ENCODE results near the gene CSNK1G3. TPM values are rescaled to one million over a fixed set of nuclear protein-coding genes. Genes with fewer than 3 reads are reported as not detected.

CSNK1G3 gene
- total and polyA plus RNA-seq, 2 of the 4 experiments (the other 2 are of a cell fraction) = 16.4 to 26.2 TPM

- no peak for ATAC-seq (ENCODE audit: low read depth)
- Histone ChIP-seq H4K8ac (ENCODE audit: low read depth in 2 of 2, low read length in 2 of 2) (no peak overlapping the region), H3K36me3 (ENCODE audit: control insufficient read depth, insufficient read depth, low read length) (no peaks in the 10 kb centered on the region), H3K27me3 (ENCODE audit: control insufficient read depth, insufficient read depth, low read length) (no peaks in the 10 kb centered on the region), H3K9me1 (ENCODE audit: insufficient read depth, low read length) (no peaks in the 10 kb centered on the region), H3K4ac (ENCODE audit: low read depth, low read length) (no peak overlapping the region), H4K91ac (ENCODE audit: insufficient read depth, low read depth, low read length) (no peak overlapping the region), H3K27ac (ENCODE audit: insufficient read depth, low read length) (no peak overlapping the region), H3K18ac (ENCODE audit: low read depth, low read length) (no peak overlapping the region), H4K5ac (ENCODE audit: low read depth, low read length) (no peak overlapping the region), H2BK5ac (ENCODE audit: low read depth, low read length, poor library complexity, severe bottlenecking) (no peak overlapping the region), H3K79me1 (ENCODE audit: low read depth in 1 of 2, low read length in 2 of 2) (no peaks in the 10 kb centered on the region), H2BK120ac (ENCODE audit: low read depth, low read length) (no peak overlapping the region), H2AK5ac (ENCODE audit: low read depth, low read length) (no peak overlapping the region), H3K14ac (replicated peaks; ENCODE audit: low read depth, low read length) (no peak overlapping the region), H2AK9ac (replicated peaks; ENCODE audit: low read depth, low read length, poor library complexity) (no peak overlapping the region), H3K9me3 (ENCODE audit: control insufficient read depth, insufficient read depth, low read length) (peaks cover 15% of the 10 kb centered on the region), H2AFZ (replicated peaks; ENCODE audit: low read length, poor library complexity) (no peak overlapping the region), H3K56ac (ENCODE audit: extremely low read depth, insufficient read depth, low read length) (no peak overlapping the region), H3K4me1 (ENCODE audit: control insufficient read depth, insufficient read depth, low read length) (no peaks in the 10 kb centered on the region), H3K23ac (ENCODE audit: low read depth, low read length) (no peak overlapping the region), H3K4me3 (ENCODE audit: insufficient read depth, low read depth, low read length) (no peak overlapping the region), H4K20me1 (ENCODE audit: insufficient read depth, low read length) (no peaks in the 10 kb centered on the region), H3K4me2 (ENCODE audit: low read depth, low read length) (no peak overlapping the region), H3K9ac (ENCODE audit: low read depth, low read length) (no peak overlapping the region), H2BK15ac (ENCODE audit: low read depth, low read length) (no peak overlapping the region), H2BK20ac (ENCODE audit: low read depth, low read length) (no peak overlapping the region)
- no peak for DNase-seq
- in situ Hi-C loops (cut with MboI; ENCODE audit: low sequenced_read_pairs) (no loop called here), dilution Hi-C loops (cut with HindIII; ENCODE audit: low sequenced_read_pairs, unreplicated experiment) (no loop called here), intact Hi-C loops (cut with micrococcal nuclease) (no loop called here)
- WGBS, 2 experiments (ENCODE audit: extremely low coverage in 2 of 2, insufficient read length in 1 of 2) = no CpG with 5 or more reads among the region's 2 CpGs
- CTCF ChIA-PET = no interaction called here
- no TSS peak for BruUV-seq (replicated peaks)
- TF ChIP-seq RAD21 (IDR thresholded peaks at IDR 0.05; ENCODE audit: low read length) (no peak), RCOR1 (IDR thresholded peaks at IDR 0.05; ENCODE audit: insufficient replicate concordance, low read length) (no peak), CEBPB (IDR thresholded peaks at IDR 0.05; ENCODE audit: low read depth, low read length) (no peak), ELK1 (IDR thresholded peaks at IDR 0.05; ENCODE audit: borderline replicate concordance, low read depth, low read length) (no peak), NFE2L2 (IDR thresholded peaks at IDR 0.05; ENCODE audit: low read depth, low read length) (no peak), MAFK (IDR thresholded peaks at IDR 0.05; ENCODE audit: low read depth, low read length) (no peak), CHD1 (IDR thresholded peaks at IDR 0.05; ENCODE audit: low read depth, low read length) (no peak), POLR2A (IDR thresholded peaks at IDR 0.05; ENCODE audit: low read depth, low read length) (no peak), MXI1 (IDR thresholded peaks at IDR 0.05; ENCODE audit: borderline replicate concordance, low read depth, low read length) (no peak), CTCF (conservative IDR thresholded peaks at IDR 0.05; ENCODE audit: low read depth, low read length) (no peak), SMC3 (IDR thresholded peaks at IDR 0.05; ENCODE audit: low read depth, low read length) (no peak), MAZ (IDR thresholded peaks at IDR 0.05; ENCODE audit: borderline replicate concordance, low read depth, low read length) (no peak), FOS (IDR thresholded peaks at IDR 0.05; ENCODE audit: low read depth, low read length) (no peak), USF2 (IDR thresholded peaks at IDR 0.05; ENCODE audit: low read depth, low read length) (no peak), RFX5 (IDR thresholded peaks at IDR 0.05; ENCODE audit: low read depth, low read length) (no peak)
- POLR2A ChIA-PET (ENCODE audit: unreplicated experiment) = no interaction called here
Measured at GRCh38 chr5:123626051-123626450, 114.1 kb downstream of the CSNK1G3 start.

Measured in IMR-90 (cell line).